ENCODE data around the gene NRG4. TPM values are rescaled to one million over a fixed set of nuclear protein-coding genes. Genes with fewer than 3 reads are reported as not detected.

Gene NRG4
- total RNA-seq, 1 experiment from 2014 or later, result 0.39 TPM

- ChIA-PET POLR2A (interaction anchor here (1.1 kb wide), 1 partner anchor 19 kb away, joined by 3 read pairs; no protein-coding TSS in a partner anchor), CTCF (interaction anchor here (0.6 kb wide), 1 partner anchor 11 kb away, joined by 3 read pairs; no protein-coding TSS in a partner anchor)
- in situ Hi-C loops (cut with HindIII; ENCODE audit: low pct_unique_long_range_greater_than_20kb, low sequenced_read_pairs) (no loop called here), intact Hi-C loops (cut with micrococcal nuclease; ENCODE audit: unreplicated experiment) (loop anchor here (10.0 kb wide), 1 partner anchor 109 kb away; no protein-coding TSS in a partner anchor)
- no peak overlapping the region for H3K27ac ChIP-seq (ENCODE audit: low read length)
- ATAC-seq (no peak), DNase-seq (ENCODE audit: low read depth, low spot score) (no peak)
- H3K4me3 ChIP-seq (ENCODE audit: low read depth in 2 of 2, low read length in 2 of 2), result no peak overlapping the region
- no peaks in the 10 kb centered on the region for H3K27me3 ChIP-seq (ENCODE audit: control insufficient read depth, insufficient read depth, low read length)
- H3K9me3 ChIP-seq (ENCODE audit: control insufficient read depth, insufficient read depth, low read depth, low read length), result no peaks in the 10 kb centered on the region
- 0 out of 2 replicates have a peak, but pooled peaks cover 3% of the 10 kb centered on the region for H3K36me3 ChIP-seq (ENCODE audit: control insufficient read depth, insufficient read depth, low read length)
- H3K4me1 ChIP-seq (ENCODE audit: control insufficient read depth, insufficient read depth, low read length), result no peaks in the 10 kb centered on the region
- BruUV-seq (replicated peaks), result no TSS peak
- TF ChIP-seq REST (IDR thresholded peaks at IDR 0.05; ENCODE audit: insufficient read depth in 1 of 2, low read depth in 2 of 2, low read length in 1 of 2) (no peak), CTCF (IDR thresholded peaks at IDR 0.05) (no peak)
Measured at GRCh38 chr15:75923756-75924155, 88.5 kb downstream of the NRG4 start.

- Histone ChIP-seq H3K4me1 (ENCODE audit: control insufficient read depth, insufficient read depth, low read length) (no peaks in the 10 kb centered on the region), H3K9me3 (ENCODE audit: control insufficient read depth, insufficient read depth, low read depth, low read length) (no peaks in the 10 kb centered on the region), H3K27ac (ENCODE audit: low read length) (no peak overlapping the region), H3K36me3 (ENCODE audit: control insufficient read depth, insufficient read depth, low read length) (peaks cover 8% of the 10 kb centered on the region; the same call in 1 of the 2 replicates), H3K27me3 (ENCODE audit: control insufficient read depth, insufficient read depth, low read length) (no peaks in the 10 kb centered on the region), H3K4me3 (ENCODE audit: low read depth in 2 of 2, low read length in 2 of 2) (no peak overlapping the region)
- no TSS peak for BruUV-seq (replicated peaks)
- intact Hi-C loops (cut with micrococcal nuclease; ENCODE audit: unreplicated experiment) (loop anchor here (10.0 kb wide), 1 partner anchor 107 kb away; no protein-coding TSS in a partner anchor), in situ Hi-C loops (cut with HindIII; ENCODE audit: low pct_unique_long_range_greater_than_20kb, low sequenced_read_pairs) (no loop called here)
- POLR2A ChIA-PET, result interaction anchor here (0.6 to 0.7 kb wide), 4 partner anchors 84 to 981 kb away, joined by 3 to 5 read pairs (median 4); no protein-coding TSS in a partner anchor
- peak; percentile 76 for ATAC-seq
- no peak for TF ChIP-seq SIN3A (IDR thresholded peaks at IDR 0.05; ENCODE audit: borderline replicate concordance, insufficient read depth, low read depth, low read length)
- peak; percentile 62 for TF ChIP-seq CTCF (IDR thresholded peaks at IDR 0.05)
- TF ChIP-seq POLR2AphosphoS5 (IDR thresholded peaks at IDR 0.05; ENCODE audit: low read depth, low read length), result no peak
- no peak for TF ChIP-seq TCF7L2 (IDR thresholded peaks at IDR 0.05; ENCODE audit: low read depth, low read length)
- DNase-seq (ENCODE audit: low read depth, low spot score), result no peak
- CTCF ChIA-PET, result interaction anchor here (0.6 to 1.1 kb wide), 5 partner anchors 112 to 234 kb away, joined by 3 to 5 read pairs (median 3); no protein-coding TSS in a partner anchor
Measured at GRCh38 chr15:75921732-75922703, 90.2 kb downstream of the NRG4 start.
